ENCODE data around the gene CSNK1D.

GRCh38 chr17:82318169-82318498 is 44.6 kb upstream of the CSNK1D start:
- TF ChIP-seq REST (IDR thresholded peaks at IDR 0.05; ENCODE audit: insufficient read depth in 1 of 2, low read depth in 2 of 2, low read length in 2 of 2) (no peak), TAF1 (IDR thresholded peaks at IDR 0.05; ENCODE audit: borderline replicate concordance, insufficient read depth, low read length) (no peak)

Measured in PFSK-1 (cell line).